GM20000 (cell line): ENCODE results near the gene DCTPP1.
"Not testable (repeated sequence)": the region's sequence is repeated elsewhere in the genome, so short reads cannot be mapped to it uniquely, and the experiment has no call there.

ENCODE experiments used
- DNase-seq: peaks from one replicate; pipeline ENCODE4 v3.0.0; 2012; ENCODE audit warnings: low spot score
- CTCF ChIP-seq: IDR thresholded peaks from 2 replicates; pipeline ENCODE4 v1.5.1; 2012; ENCODE audit warnings: mild to moderate bottlenecking, control low read depth; ENCODE audit errors: extremely low read depth, missing control alignments

DCTPP1 gene

GRCh38 chr16:30397776-30398660 lies 31.8 kb downstream of the DCTPP1 start:
- no peak for TF ChIP-seq CTCF
- DNase-seq: no peak

GRCh38 chr16:30397056-30397455 lies 32.8 kb downstream of the DCTPP1 start:
- TF ChIP-seq CTCF: no peak
- no peak for DNase-seq

- DNase-seq: not testable (repeated sequence)
Measured at GRCh38 chr16:30396627-30397026, 33.2 kb downstream of the DCTPP1 start.

- no peak for DNase-seq
- no peak for TF ChIP-seq CTCF
Measured at GRCh38 chr16:30395992-30396585, 33.7 kb downstream of the DCTPP1 start.

GRCh38 chr16:30395155-30395991 lies 34.5 kb downstream of the DCTPP1 start, which contains the start of gene ZNF48:
Gene ZNF48 (plus strand): TSS chr16:30395420. CDS start chr16:30395795, 375 bp downstream.
- DNase-seq: peak; percentile 89
- TF ChIP-seq CTCF: peak; percentile 26

GRCh38 chr16:30394592-30395154 lies 35.2 kb downstream of the DCTPP1 start:
- TF ChIP-seq CTCF: no peak
- no peak for DNase-seq

GRCh38 chr16:30383521-30383920 lies 46.3 kb downstream of the DCTPP1 start:
- DNase-seq: no peak
- no peak for TF ChIP-seq CTCF
